Esophagus squamous epithelium (tissue), 4 donors: ENCODE measurements around the gene RGS7.

Source experiments
- POLR2A ChIP-seq, 4 donors: fragments of 450-650 bp; IDR thresholded peaks; one replicate each; pipeline ENCODE4 v1.6.1; 2017; ENCODE audit warnings: antibody characterized with exemption in 4 of 4, mild to moderate bottlenecking in 4 of 4, moderate library complexity in 3 of 4
- TF ChIP-seq, protein P1 (sequence below), 6 experiments: fragments of 450-650 bp in 4 of 6; fragments of 200-600 bp in 2 of 6; sonication (generic) in 2 of 6; IDR thresholded peaks; one replicate each; pipeline ENCODE4 v1.5.1; 2016 to 2019; ENCODE audit warnings: antibody characterized with exemption in 6 of 6, mild to moderate bottlenecking in 4 of 6, moderate library complexity in 4 of 6

DNA sequence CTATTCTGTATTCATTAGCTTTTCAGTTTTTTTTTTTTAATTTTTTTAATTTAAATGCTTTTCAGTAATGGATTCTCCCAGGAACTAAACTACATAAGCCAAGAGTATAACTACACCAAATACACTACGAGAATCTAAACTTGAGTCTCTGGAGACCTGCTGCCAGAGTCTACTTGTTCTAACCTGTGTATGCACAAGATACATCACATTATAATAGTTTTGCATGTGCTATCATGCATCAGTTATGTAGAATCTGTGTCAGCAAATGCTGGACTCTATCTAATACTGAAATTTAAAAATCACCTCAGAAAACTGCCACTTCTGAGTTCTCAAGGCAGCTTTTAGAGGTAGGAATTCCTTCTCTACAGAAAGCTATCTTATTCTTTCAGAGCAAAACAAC lies 598.7 kb downstream of the RGS7 start:
- TF ChIP-seq, protein P1, sequence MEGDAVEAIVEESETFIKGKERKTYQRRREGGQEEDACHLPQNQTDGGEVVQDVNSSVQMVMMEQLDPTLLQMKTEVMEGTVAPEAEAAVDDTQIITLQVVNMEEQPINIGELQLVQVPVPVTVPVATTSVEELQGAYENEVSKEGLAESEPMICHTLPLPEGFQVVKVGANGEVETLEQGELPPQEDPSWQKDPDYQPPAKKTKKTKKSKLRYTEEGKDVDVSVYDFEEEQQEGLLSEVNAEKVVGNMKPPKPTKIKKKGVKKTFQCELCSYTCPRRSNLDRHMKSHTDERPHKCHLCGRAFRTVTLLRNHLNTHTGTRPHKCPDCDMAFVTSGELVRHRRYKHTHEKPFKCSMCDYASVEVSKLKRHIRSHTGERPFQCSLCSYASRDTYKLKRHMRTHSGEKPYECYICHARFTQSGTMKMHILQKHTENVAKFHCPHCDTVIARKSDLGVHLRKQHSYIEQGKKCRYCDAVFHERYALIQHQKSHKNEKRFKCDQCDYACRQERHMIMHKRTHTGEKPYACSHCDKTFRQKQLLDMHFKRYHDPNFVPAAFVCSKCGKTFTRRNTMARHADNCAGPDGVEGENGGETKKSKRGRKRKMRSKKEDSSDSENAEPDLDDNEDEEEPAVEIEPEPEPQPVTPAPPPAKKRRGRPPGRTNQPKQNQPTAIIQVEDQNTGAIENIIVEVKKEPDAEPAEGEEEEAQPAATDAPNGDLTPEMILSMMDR (IDR thresholded peaks at IDR 0.05), result no peak
- no peak for TF ChIP-seq POLR2A (IDR thresholded peaks at IDR 0.05)
